KMS-11 (cell line): ENCODE results near the gene CORO2A.
A peak's percentile ranks its signal among the peaks of the same experiment; 100 is the strongest.

Experiments used
- H2AFZ ChIP-seq: fragments of 200-600 bp; sonication (generic); 2 replicates; pipeline ENCODE4 v1.6.1; 2016; ENCODE audit warnings: antibody characterized with exemption, mixed run types, low read depth
- H3K27ac ChIP-seq: fragments of 200-600 bp; sonication (generic); 2 replicates; pipeline ENCODE4 v1.6.1; 2016; ENCODE audit warnings: mild to moderate bottlenecking, mixed run types
- H3K27me3 ChIP-seq: fragments of 200-600 bp; sonication (generic); 2 replicates; pipeline ENCODE4 v1.6.1; 2017; ENCODE audit warnings: mild to moderate bottlenecking, low read depth, mixed run types, moderate library complexity; ENCODE audit not compliant: insufficient read depth
- H3K36me3 ChIP-seq: fragments of 200-600 bp; sonication (generic); 2 replicates; pipeline ENCODE4 v1.6.1; 2017; ENCODE audit warnings: mild to moderate bottlenecking, mixed run types; ENCODE audit not compliant: insufficient read depth
- H3K4me1 ChIP-seq: fragments of 200-600 bp; sonication (generic); 2 replicates; pipeline ENCODE4 v1.6.1; 2016; ENCODE audit warnings: mild to moderate bottlenecking, low read depth, mixed run types; ENCODE audit not compliant: poor library complexity, severe bottlenecking
- H3K4me2 ChIP-seq: fragments of 200-600 bp; sonication (generic); 2 replicates; pipeline ENCODE4 v1.7.0; 2016; ENCODE audit warnings: mild to moderate bottlenecking, mixed run types
- H3K4me3 ChIP-seq: fragments of 200-600 bp; sonication (generic); IDR thresholded peaks from 2 replicates; pipeline ENCODE4 v1.6.1; 2017; ENCODE audit warnings: low read depth, low read length, mixed read lengths; ENCODE audit not compliant: insufficient read depth
- H3K79me2 ChIP-seq: fragments of 200-600 bp; sonication (generic); 2 replicates; pipeline ENCODE4 v1.6.1; 2016; ENCODE audit warnings: low read depth, mixed run types; ENCODE audit not compliant: insufficient read depth
- H3K9ac ChIP-seq: fragments of 200-600 bp; sonication (generic); 2 replicates; pipeline ENCODE4 v1.6.1; 2016; ENCODE audit warnings: mild to moderate bottlenecking, mixed run types
- H4K20me1 ChIP-seq: fragments of 200-600 bp; sonication (generic); 2 replicates; pipeline ENCODE4 v1.6.1; 2016; ENCODE audit warnings: mild to moderate bottlenecking, mixed run types; ENCODE audit not compliant: insufficient read depth
- CTCF ChIP-seq: fragments of 200-600 bp; sonication (generic); conservative IDR thresholded peaks from 2 replicates; pipeline ENCODE4 v1.6.1; 2017; ENCODE audit warnings: low read depth, mild to moderate bottlenecking, antibody characterized with exemption, low read length, moderate library complexity, mixed read lengths

Gene CORO2A

GRCh38 chr9:98108531-98109031, 83.9 kb downstream of the CORO2A start:
- Histone ChIP-seq H3K4me3 (no peak overlapping the region), H4K20me1 (no peaks in the 10 kb centered on the region), H3K27ac (peak overlapping the region; percentile 6; the same call in 1 of the 2 replicates), H3K4me1 (peaks cover 60% of the 10 kb centered on the region), H3K27me3 (no peaks in the 10 kb centered on the region), H3K4me2 (peak overlapping the region; percentile 23), H3K36me3 (no peaks in the 10 kb centered on the region), H3K79me2 (peaks cover 30% of the 10 kb centered on the region; the same call in 1 of the 2 replicates), H2AFZ (no peak overlapping the region), H3K9ac (no peak overlapping the region)
- no peak for TF ChIP-seq CTCF

DNA sequence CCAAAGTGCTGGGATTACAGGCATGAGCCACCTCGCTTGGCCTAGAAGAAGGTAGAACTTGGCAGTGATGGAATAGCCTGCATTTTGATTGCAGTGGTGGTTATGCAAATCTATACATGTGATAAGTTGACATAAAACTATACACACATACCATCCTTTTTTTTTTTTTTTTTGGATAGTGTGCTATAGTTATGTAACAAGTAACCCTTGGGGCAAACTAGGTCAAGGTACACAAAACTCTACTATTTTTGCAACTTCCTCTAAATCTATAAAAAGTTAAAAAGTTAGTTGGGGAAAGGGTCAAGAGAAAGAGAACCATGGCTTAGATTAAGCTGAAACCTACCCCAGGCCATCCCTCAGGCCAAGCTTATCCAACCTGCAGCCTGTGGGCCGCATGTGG, 84.5 kb downstream of the CORO2A start:
- Histone ChIP-seq H3K4me2 (peak overlapping the region; percentile 23; the same call in 1 of the 2 replicates), H2AFZ (no peak overlapping the region), H3K9ac (no peak overlapping the region), H3K36me3 (no peaks in the 10 kb centered on the region), H3K4me1 (peaks cover 66% of the 10 kb centered on the region), H4K20me1 (no peaks in the 10 kb centered on the region), H3K4me3 (no peak overlapping the region), H3K27ac (peak overlapping the region; percentile 6; the same call in 1 of the 2 replicates), H3K27me3 (no peaks in the 10 kb centered on the region), H3K79me2 (peaks cover 30% of the 10 kb centered on the region; the same call in 1 of the 2 replicates)
- TF ChIP-seq CTCF, result no peak

- Histone ChIP-seq H2AFZ (no peak overlapping the region), H3K79me2 (peaks cover 32% of the 10 kb centered on the region; the same call in 1 of the 2 replicates), H3K9ac (no peak overlapping the region), H4K20me1 (no peaks in the 10 kb centered on the region), H3K27me3 (no peaks in the 10 kb centered on the region), H3K27ac (no peak overlapping the region), H3K4me2 (no peak overlapping the region), H3K4me3 (no peak overlapping the region), H3K36me3 (no peaks in the 10 kb centered on the region), H3K4me1 (peaks cover 92% of the 10 kb centered on the region)
- TF ChIP-seq CTCF, result no peak
Measured at GRCh38 chr9:98105006-98105405, 87.4 kb downstream of the CORO2A start.

DNA sequence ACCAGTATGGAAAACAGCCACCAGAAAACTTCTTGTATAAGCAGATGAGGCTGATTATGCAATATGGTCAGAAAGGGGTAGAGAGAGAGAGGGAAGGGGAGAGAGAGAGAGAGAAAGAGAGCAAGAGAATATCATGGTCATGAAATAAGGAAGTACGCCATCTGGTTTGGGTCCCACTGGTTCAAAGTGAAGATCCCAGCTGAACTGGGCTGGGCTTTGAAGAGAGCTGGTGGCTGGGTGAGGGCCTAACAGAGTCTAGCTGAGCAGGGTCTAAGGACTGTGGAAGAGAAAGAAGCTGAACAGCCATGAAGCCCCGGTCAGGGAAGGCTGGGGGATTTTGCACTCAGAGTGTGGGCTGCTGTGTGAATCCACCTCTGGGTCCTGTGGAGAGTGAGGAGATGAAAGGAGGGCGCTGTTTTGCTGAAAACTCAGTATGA, 88.0 kb downstream of the CORO2A start:
- Histone ChIP-seq H4K20me1 (no peaks in the 10 kb centered on the region), H3K9ac (no peak overlapping the region), H3K79me2 (peaks cover 36% of the 10 kb centered on the region; the same call in 1 of the 2 replicates), H3K36me3 (no peaks in the 10 kb centered on the region), H3K4me3 (no peak overlapping the region), H3K27me3 (no peaks in the 10 kb centered on the region), H3K27ac (peak overlapping the region; percentile 81; the same call in 1 of the 2 replicates), H3K4me2 (no peak overlapping the region; the same call in 1 of the 2 replicates), H3K4me1 (peaks cover 92% of the 10 kb centered on the region), H2AFZ (no peak overlapping the region)
- TF ChIP-seq CTCF, result no peak
